Occipital lobe (tissue), 2 donors: Measurements from ENCODE around the gene ABHD12B. TPM values are rescaled to one million over a fixed set of nuclear protein-coding genes. Genes with fewer than 3 reads are reported as not detected.
"Not testable (repeated sequence)": the region's sequence is repeated elsewhere in the genome, so short reads cannot be mapped to it uniquely, and the experiment has no call there.

ENCODE experiments used
- DNase-seq: peaks from one replicate; lab custom pipeline; 2025; lab: John Stamatoyannopoulos, UW
- total RNA-seq: library from RNA; depleted of rRNA; stranded (reverse); fragments of >200 nt; gene quantifications from one replicate; pipeline ENCODE4 v1.2.3, GENCODE V29; 2014

The ABHD12B gene
- total RNA-seq, 1 donor from 2014 or later = not detected

DNA sequence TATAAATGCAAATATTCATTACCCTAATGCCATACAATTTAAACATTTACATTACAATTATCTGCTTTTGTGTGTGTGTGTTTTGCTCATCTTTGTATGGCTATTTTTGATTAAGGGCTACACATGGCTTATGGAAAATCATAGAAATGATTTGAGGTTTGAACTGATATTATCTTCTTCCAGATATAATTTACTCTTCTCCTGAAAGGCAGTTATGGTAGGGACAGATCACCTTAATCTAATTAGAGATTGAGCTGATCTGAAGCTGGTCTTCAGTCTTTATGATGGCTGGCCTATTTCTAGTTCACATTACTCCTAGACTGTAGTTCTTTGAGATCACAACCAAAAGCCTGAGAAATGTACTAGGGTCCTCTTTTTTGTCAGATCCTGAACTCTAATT is 15.6 kb downstream of the ABHD12B start:
- DNase-seq = no peak

GRCh38 chr14:50892255-50892654 is 20.4 kb downstream of the ABHD12B start:
- no peak for DNase-seq

- DNase-seq = not testable (repeated sequence)
Observed at GRCh38 chr14:50896421-50896820, 24.6 kb downstream of the ABHD12B start.

DNA sequence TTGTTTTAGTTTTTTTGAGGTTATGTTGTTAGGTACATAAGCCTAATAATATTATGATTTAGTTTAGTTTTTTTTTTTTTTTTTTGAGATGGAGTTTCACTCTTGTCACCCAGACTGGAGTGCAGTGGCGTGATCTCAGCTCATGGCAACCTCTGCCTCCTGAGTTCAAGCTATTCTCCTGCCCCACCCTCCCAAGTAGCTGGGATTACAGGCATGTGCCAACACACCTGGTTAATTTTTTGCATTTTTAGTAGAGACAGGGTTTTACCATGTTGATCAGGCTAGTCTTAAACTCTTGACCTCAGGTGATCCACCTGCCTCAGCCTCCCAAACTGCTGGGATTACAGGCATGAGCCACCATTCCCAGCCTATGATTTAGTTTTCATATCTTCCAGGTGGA is 25.2 kb downstream of the ABHD12B start:
- DNase-seq = not testable (repeated sequence)

DNA sequence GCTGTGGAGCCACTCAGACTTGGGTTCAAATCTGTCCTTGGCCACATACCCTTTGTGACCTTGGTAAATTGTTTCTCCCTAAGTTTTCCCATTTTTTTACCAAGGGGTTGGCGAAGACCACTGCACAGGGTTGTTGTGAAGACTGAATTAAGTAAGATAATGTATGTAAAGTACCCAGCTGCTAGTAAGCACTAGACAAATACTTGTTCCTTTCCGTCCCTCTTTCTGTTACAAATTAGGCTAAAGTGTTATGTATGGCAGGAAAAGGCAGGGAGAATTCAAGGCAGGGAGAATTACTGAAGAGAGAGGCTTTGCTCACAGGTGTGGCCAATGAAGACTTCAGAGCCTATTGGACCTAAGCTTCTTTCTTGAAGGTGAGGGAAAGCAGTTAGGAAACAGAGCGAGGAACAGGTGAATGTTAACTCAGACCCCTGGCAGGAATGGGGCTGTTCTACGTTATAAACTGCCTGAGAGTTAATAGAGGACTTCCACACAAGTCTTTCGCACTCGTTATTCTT is 25.9 kb downstream of the ABHD12B start:
- no peak for DNase-seq

DNA sequence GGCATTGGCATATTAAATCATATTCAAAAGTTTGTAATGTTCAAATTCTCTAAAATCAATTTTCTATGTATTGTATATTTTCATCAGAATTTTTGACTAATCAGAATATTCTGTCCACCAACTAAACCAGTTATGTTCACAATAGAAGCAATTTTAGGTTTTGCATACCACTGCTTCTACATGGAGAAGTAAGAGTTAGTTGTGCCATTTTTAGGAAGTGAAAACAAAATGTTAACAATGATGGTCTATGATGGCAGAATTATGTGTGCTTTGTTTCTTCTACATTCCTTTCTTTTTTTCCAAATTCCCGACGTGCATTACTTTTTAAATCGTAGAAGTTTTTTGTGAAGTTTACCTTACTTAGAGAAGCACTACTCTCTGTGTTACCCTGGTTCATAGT is 29.5 kb downstream of the ABHD12B start:
- DNase-seq = no peak

DNA sequence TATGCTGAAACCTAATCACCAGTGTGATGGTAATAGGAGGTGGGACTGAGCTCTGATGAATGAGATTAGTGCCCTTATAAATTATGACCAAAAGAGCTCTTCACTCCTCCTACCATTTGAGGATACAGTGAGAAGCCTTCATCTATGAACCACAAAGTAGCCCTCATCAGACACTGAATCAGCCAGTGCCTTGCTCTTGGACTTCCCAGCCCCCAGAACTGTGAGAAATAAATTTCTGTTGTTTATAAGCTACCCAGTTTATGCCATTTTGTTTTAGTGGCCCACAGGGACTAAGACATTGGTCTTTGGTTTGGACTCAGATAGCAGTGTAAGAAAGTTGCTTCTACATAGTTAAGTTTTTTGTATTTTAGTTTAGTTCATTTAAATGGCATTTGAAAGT is 32.9 kb downstream of the ABHD12B start:
- no peak for DNase-seq

- no peak for DNase-seq
Observed at GRCh38 chr14:50906326-50907065, 34.6 kb downstream of the ABHD12B start.

DNA sequence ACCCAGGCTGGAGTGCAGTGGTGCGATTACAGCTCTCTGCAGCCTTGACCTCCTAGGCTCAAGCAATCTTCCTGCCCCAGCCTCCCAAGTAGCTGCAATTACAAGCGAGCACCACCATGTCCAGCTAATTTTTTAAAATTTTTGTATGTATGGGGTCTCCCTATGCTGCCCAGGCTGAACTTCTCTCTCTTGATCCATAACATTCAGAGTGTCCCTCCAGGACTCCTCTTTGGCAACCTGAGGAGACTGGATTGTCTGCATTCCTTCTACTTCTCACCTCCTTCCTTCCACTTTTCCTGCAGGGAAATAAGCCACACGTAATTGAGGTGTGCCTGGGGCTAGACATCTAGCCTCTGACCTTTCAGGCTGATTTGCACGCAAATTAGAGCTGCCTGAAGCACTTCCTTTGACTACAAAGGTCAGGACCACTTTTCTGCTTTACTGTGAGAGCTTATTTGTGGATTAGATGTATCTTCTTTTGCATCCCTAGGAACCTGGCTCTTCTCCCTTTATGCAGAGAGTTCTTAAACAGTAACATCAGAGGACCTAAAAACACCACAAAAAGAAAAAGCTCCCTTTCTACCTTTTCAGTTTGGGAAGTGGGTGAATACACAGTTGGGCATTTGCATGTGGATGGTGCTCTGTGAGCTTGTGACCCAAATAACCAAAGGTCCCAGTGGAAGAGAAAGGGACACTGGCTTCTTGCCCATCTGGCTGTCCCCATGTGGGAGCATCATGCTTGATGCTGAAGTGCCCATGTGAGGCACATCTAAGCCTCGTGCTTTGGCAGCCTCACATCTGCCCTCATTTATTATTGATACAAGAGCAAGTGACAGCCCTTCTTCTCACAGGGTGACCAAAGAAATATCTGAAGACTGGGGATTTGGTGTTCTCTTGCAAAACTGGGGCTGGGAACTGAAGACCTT is 38.9 kb downstream of the ABHD12B start:
- no peak for DNase-seq

GRCh38 chr14:50917449-50917848 is 45.6 kb downstream of the ABHD12B start:
- DNase-seq = no peak

DNA sequence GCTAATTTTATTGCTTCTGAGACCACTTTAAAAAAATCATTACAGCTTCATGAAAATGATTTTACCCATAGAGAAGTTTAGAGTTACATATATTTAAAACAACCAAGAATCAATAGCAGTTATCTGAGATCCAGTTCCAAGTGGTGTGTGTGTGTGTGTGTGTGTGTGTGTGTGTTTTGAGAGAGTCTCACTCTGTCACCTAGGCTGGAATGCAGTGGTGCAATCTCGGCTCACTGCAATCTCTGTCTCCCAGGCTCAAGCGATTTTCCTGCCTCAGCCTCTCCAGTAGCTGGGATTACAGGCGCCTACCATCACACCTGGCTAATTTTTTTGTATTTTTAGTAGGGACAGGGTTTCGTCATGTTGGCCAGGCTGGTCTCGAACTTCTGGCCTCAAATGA is 47.7 kb downstream of the ABHD12B start:
- DNase-seq = not testable (repeated sequence)

- DNase-seq = no peak
Observed at GRCh38 chr14:50920482-50921230, 48.8 kb downstream of the ABHD12B start.

DNA sequence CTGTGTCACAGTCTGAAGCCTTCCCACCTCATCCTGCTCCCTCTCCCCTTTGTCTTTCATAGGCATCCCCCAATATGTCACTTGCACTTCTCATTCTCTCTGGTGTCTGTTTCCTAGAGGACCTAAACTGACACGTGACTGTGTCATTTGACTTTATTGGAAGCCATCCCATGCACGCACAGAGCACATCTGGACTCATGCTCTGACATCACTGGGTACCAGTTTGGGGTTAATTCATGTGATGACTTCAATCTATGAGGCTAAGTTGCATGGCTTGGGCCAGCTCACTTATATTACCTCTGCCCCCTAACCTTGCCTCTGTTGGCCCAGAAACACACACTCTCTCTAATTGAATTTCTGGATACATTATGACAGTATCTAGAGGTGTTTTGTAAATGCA is 51.0 kb downstream of the ABHD12B start:
- no peak for DNase-seq

DNA sequence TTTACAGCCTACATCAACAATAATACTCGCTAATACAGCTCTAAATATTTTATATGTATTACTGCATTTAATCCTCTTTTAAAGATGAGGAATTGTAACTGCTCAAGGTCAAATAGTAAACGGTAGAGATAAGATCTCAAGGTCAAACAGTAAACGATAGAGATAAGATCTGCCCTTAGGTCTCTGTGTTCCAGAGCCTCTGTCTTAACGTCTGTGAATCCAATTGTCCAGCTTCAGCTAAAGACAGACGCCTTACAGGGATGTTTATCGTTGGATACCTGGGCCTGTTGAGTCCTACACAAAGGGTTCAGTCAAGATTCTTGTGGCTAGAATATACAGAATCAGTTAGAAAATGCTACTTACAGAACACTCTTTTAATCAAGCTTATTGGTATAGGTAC is 52.4 kb downstream of the ABHD12B start:
- no peak for DNase-seq

- DNase-seq = no peak
Observed at GRCh38 chr14:50924843-50925242, 53.0 kb downstream of the ABHD12B start.

- DNase-seq = no peak
Observed at GRCh38 chr14:50926851-50927386, 55.1 kb downstream of the ABHD12B start.

DNA sequence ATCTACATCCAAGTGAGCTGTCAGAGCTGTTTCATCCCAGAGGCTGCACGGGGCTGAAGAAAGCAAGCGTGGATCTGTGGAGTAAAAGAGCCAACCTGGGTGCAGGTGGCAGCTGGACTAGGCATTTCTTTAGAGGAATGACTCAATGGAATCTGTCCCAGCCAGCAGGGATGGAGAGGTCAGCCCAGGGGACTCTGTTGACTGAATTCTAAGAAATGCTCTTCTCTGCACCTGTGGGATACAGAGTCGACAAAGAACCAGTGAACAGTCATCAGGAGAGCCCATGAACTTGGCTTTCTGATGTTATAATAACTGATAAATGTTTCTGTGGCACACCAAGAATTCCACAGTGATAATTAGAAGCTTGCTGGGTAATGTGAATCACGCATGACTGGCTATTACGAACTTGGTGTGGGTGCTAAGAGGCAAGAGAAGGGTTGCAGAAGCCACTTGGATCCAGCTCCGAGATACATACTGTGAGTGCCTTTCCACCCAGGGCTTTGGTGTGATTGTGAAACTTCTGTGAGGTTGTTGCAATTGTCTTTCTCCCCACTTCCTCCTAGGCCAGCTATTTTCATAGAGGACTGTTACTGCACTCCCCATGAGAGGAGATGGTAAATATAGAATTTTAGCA is 56.3 kb downstream of the ABHD12B start:
- DNase-seq = no peak

- no peak for DNase-seq
Observed at GRCh38 chr14:50929506-50929905, 57.7 kb downstream of the ABHD12B start.

DNA sequence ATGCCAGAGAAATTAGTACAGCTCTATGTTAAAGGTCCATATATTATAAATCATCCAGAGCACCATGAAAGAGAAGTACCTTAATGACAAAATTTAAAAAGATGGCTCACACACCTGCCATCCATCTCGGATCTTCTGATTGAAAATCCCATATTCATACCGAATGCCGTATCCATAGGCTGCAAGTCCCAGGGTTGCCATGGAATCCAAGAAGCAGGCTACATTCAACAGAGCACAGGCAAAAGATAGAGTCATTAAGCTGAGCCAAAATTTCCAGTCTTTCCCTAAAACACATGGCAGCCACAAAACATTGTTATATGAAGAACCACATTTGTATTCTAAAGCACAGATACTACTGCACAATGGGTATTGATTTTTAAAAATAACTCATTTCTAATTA is 59.7 kb downstream of the ABHD12B start:
- no peak for DNase-seq

DNA sequence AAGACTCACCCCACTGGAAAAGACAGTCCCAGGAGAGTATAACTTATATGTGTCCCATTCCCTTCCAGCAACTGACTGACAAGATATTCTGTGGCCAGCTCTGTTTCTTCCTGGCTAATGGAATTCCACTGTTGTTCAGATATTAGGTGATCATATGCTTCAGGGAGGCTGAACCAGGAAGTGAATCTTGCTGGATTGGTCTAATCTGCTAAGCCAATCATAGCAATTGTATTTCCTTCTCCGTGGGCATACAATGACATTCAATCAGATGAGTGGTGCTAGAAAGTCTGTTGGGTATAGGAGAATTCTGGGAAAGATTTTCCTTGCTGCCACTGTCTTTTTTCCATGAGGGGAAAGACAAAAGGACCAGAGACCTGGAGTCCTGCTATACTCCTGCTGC is 60.3 kb downstream of the ABHD12B start:
- DNase-seq = no peak
